Measurements from ENCODE around the gene MYL6. TPM values are rescaled to one million over a fixed set of nuclear protein-coding genes. Genes with fewer than 3 reads are reported as not detected.

Gene MYL6
- total and polyA plus RNA-seq, 2 donors (not counting 3 experiments of a cell fraction or from before 2014, with no cell fraction given): 2,543 to 8,470 TPM

GRCh38 chr12:56206452-56207166 is 48.5 kb downstream of the MYL6 start:
- H4K20me1 ChIP-seq (replicated peaks; ENCODE audit: control insufficient read depth, extremely low read depth, insufficient read depth, low read length): no peaks in the 10 kb centered on the region
- H3K4me1 ChIP-seq (ENCODE audit: control insufficient read depth, extremely low read depth, insufficient read depth, low read length): peaks cover 17% of the 10 kb centered on the region
- intact Hi-C loops (cut with micrococcal nuclease): loop anchor here (1.0 kb wide), 2 partner anchors 8 to 18 kb away; partner anchors contain the start of gene NABP2
- dilution Hi-C loops (cut with MboI; ENCODE audit: extremely low pct_ligation_motif_present, low sequenced_read_pairs): no loop called here
- CTCF ChIA-PET: interaction anchor here (0.6 to 8.5 kb wide), 20 partner anchors 8 to 301 kb away, joined by 3 to 63 read pairs (median 4); partner anchors contain the start of genes ANKRD52, ESYT1, RNF41 and SLC39A5
- no peaks in the 10 kb centered on the region for H3K9me1 ChIP-seq (replicated peaks; ENCODE audit: control insufficient read depth, extremely low read depth, insufficient read depth, low read length)
- H3K9ac ChIP-seq (replicated peaks; ENCODE audit: extremely low read depth, insufficient read depth, low read length): no peak overlapping the region
- TF ChIP-seq POLR2A (IDR thresholded peaks at IDR 0.05; ENCODE audit: low read depth, low read length) (peak; percentile 30), GATA2 (IDR thresholded peaks at IDR 0.05; ENCODE audit: insufficient read depth, insufficient read length, low read depth, low read length) (no peak), EZH2 (IDR thresholded peaks at IDR 0.05; ENCODE audit: borderline replicate concordance, low read depth, low read length, severe bottlenecking) (no peak), JUN (IDR thresholded peaks at IDR 0.05; ENCODE audit: borderline replicate concordance, insufficient read depth, insufficient read length, low read depth) (no peak), CTCF (IDR thresholded peaks at IDR 0.05; ENCODE audit: extremely low read depth in 1 of 2, insufficient read depth in 1 of 2, low read depth in 1 of 2, low read length in 2 of 2) (peak; percentile 63 to 73)
- POLR2A ChIA-PET: interaction anchor here (1.4 to 2.8 kb wide), 2 partner anchors 15 to 88 kb away, joined by 3 to 12 read pairs; partner anchors contain the start of genes RNF41 and ZC3H10
- peaks cover 12 to 43% of the 10 kb centered on the region in 2 experiments for H3K36me3 ChIP-seq (ENCODE audit: control insufficient read depth in 2 of 2, extremely low read depth in 1 of 2, insufficient read depth in 2 of 2, low read length in 2 of 2)
- no peaks in the 10 kb centered on the region for H3K27me3 ChIP-seq (ENCODE audit: control insufficient read depth in 2 of 2, insufficient read depth in 2 of 2, low read length in 2 of 2)
- no peak overlapping the region for H3K4me3 ChIP-seq (replicated peaks in 1 of 3; ENCODE audit: insufficient read depth in 1 of 3, low read depth in 1 of 3, low read length in 3 of 3)
- H3K27ac ChIP-seq (ENCODE audit: insufficient read depth, low read depth, low read length): no peak overlapping the region
- H3K4me2 ChIP-seq (ENCODE audit: insufficient read depth, low read length): no peak overlapping the region
- no TSS peak for BruUV-seq (replicated peaks)
- peak; percentile 66 for FAIRE-seq
- H3K9me3 ChIP-seq (replicated peaks; ENCODE audit: control insufficient read depth, insufficient read depth, low read length): no peaks in the 10 kb centered on the region
- no peak overlapping the region for H2AFZ ChIP-seq (ENCODE audit: low read depth, low read length)
- no peaks in the 10 kb centered on the region for H3K79me2 ChIP-seq (ENCODE audit: control insufficient read depth, insufficient read depth, low read length)
- peak; percentile 52 for DNase-seq (ENCODE audit: low read depth, low spot score)
